Activated T-cell treated with anti-CD3 and anti-CD28 coated beads for 1 hour (primary cell): ENCODE data around the gene NFASC.

Source experiments
- DNase-seq: peaks from one replicate; pipeline ENCODE4 v3.0.0-alpha.2; 2020; ENCODE audit warnings: low read depth

NFASC gene

DNA sequence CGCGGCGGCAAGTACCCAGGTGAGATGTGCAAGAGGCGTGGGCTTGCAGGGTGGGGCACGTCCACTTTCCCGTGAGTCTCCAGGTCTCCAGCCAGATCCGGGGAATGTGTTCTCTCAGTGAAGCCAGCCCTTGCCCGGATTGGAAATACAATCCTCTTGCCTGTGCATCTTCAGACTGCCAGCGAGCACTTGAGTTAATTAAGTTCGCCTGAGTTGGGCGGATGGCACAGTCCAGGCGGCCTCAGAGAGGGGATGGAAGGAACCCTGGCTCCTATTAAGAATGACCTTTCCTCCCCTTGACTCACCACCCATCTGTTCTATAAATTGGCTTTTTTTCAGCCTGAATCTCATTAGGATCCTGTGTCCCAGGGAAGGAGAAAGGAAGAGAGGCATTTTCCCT, 139.0 kb downstream of the NFASC start:
- DNase-seq = no peak

GRCh38 chr1:205012391-205013140, 141.9 kb downstream of the NFASC start:
- no peak for DNase-seq

DNA sequence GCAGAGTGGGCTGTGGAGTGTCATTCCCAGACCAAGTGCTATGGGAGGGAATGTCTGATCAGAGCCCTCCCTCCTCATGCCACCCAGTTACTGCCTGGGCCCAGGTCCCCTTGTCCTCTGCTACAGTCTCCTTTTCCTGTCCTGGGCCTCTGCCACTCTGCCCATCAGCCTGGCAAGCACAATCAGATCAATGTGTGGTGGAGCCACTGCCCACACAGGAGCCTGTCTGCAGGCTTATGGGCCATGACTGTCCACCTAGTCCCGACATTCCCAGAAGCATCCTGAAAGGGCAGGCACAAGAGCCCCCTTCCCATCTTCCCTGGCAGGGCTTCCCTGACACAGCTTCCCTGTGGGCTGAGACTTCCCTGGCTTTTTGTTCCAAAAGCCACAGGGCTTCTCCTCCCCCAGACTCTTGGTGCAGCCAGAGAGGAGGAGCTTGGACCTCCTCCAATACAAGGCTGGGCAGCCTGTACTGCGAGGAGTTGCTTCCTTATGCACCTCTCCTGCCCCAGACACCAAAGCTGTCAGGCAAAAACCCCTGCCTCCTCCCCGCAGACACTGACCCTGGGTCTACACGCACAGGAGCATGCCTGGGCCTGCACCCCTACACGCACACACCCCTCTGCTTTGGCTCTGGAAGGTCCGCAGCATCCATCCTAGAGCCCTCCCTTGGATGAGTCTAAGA, 143.2 kb downstream of the NFASC start:
- no peak for DNase-seq

DNA sequence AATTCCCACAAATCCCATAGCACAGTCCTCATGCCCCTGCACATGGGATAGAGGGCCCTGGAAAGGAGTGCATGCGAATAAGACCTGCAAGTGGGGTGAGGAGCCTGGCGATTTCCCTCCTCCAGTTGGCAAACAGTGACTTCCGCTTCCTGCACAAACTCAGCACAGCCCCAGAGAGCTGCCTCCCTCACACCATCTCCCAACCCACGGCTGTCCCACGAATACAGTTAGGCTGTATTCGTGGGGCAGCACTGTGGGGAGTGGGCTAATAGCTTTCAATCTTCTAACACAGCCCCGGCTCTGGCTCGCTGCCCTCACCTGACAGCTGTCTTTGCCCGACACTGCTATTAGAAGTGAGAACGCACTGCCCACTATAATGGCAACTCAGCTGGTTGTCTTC, 144.1 kb downstream of the NFASC start:
- DNase-seq = no peak

GRCh38 chr1:205015241-205015640, 144.6 kb downstream of the NFASC start:
- no peak for DNase-seq

DNA sequence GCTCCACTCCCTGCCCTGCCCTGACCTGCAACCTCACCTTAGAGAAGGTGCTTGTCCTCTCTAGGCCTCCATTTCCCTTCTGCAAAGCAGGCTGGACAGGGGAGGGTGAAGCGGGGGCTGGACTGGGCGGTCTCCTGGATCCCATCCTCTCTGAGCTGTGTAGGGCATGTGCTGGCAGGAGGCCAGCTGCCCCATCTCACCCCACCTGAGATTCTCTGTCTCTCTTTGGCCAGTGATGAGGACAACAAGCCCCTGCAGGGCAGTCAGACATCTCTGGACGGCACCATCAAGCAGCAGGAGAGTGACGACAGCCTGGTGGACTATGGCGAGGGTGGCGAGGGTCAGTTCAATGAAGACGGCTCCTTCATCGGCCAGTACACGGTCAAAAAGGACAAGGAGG, 145.4 kb downstream of the NFASC start:
- DNase-seq = no peak

DNA sequence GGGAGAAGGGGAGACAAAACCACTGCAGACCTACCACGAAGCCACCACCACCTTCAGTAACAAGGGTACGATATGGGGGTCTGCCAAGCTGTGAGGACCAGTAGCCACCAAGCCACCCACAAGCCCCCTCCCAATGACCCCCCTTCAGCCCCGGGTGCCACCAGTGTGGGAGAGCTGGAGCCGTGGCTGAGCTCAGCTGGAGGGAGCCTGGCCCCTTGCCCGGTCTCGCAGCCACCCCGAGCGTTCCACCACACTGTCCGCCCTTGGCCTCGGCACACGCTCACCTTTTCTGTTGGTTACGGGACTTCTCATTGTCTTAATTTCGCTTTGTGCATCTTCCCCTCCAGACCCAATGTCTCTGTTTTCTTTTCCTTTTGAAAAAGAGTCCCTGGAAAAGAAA, 145.9 kb downstream of the NFASC start:
- no peak for DNase-seq

GRCh38 chr1:205017001-205017400, 146.3 kb downstream of the NFASC start:
- no peak for DNase-seq

GRCh38 chr1:205017766-205018165, 147.1 kb downstream of the NFASC start:
- DNase-seq = no peak

GRCh38 chr1:205018381-205018780, 147.7 kb downstream of the NFASC start:
- DNase-seq = no peak

- no peak for DNase-seq
Measured at GRCh38 chr1:205020466-205020865, 149.8 kb downstream of the NFASC start.

DNA sequence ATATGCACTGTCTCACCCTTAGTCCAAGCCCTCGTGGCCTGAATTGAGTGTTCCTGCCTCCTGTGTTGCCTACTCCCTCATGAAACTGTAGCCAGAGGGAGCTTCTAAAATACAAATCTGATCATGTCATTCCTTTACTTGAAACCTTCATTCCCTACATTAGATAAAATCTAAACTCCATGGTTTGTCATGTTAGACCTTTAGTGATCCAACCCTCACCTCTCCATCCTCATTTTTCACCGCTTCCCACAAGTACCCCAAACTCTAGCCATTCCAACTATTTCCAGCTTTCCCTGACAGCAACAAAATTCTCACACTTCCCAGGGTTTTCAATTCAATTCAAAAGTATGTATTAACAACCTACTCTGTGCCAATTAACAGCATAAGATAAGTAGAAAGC, 154.0 kb downstream of the NFASC start:
- DNase-seq = no peak

DNA sequence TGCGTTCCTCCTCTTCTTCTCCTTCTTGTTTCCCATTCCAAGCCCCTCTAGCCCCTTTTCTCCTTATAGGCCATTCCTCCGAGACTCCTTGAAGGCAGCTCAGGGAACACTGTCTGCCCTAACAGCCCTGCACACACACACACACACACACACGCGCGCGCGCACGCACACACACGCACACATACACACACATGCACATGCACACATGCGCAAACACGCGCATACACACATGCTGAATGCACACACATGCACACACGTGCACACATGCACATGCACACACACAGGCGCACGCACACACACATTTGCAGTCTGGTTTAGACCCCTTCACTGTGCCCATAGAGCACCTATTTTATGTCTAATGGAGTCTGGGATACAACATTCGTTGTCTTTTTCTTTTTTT, 154.6 kb downstream of the NFASC start:
- no peak for DNase-seq

GRCh38 chr1:205026181-205026580, 155.5 kb downstream of the NFASC start:
- no peak for DNase-seq

DNA sequence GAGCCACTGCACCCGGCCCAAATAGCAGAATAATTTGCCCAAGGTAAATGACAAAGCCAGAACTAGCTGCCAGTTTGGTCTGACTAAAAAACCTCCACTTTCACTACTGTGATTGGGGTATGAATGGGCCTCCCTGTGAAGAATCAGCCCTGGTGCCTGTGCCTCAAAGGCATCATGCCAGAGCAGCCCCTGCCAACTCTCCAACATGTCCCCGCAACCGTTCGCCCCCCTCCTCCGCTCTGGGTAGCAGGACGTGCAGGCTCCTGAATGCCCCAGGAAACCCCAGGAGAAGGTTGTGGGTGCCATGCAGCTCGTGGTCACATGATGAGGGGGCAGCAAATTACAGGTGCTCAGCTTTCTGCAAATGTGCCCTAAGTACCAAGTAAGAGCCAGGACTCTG, 157.7 kb downstream of the NFASC start:
- DNase-seq = no peak

- no peak for DNase-seq
Measured at GRCh38 chr1:205028924-205029323, 158.3 kb downstream of the NFASC start.

DNA sequence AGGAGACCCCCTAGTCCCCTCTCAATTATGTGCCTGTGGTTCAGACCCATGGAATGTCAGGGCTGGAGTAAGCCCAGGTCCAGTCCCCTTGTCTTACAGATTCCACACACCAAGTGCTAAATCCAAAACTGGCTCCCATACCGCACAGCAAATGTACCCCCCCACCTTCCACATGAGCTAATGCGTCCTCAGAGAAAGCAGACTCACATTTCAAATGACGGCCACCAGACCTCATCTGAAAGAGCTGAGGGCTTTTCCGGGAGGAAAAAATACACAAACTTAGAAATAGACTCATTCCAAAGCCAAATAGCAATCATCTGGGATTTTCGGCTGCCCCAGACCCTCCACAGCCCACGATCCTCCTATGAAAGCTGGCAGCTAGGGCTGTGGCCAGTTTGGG, 159.6 kb downstream of the NFASC start:
- DNase-seq = no peak

DNA sequence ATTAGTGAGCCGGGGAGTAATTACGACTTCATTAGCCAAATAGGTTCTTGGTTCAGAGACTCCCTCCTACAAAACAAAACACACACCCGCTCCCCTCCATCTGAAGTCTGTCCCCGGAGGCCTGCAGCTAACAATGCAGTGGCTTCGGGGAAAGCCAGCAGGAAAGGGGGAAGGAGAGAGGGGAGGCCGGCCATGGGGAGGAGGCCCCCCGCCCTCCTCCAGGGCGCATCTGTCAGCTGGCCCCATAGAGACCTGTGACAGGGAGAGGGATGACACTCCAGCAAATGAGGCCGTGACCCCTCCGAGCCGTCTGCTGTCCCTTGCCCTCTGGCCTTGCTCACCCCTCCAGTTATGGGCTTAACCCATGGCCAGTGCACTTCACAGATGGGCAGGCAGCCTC, 160.2 kb downstream of the NFASC start:
- DNase-seq = no peak

DNA sequence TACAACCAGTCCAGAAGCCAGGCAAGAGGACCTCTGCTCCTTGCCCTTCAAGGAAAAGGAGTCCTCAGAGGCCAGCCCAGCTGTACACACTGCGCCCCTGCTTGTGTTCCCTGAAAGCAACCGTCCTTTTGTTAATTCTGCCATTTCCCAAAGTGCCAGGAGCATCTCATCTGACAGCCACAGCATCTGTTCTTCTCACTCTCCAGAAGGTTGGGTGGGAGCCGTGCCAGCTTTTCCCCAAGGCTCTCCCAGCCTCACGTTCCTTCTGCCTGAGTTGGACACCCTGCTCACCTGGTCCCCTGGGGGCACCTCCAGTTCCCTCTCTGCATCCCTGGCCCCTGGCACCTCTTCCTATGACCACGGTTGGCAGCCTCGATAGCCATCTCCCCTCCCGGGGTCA, 161.8 kb downstream of the NFASC start:
- DNase-seq = no peak

DNA sequence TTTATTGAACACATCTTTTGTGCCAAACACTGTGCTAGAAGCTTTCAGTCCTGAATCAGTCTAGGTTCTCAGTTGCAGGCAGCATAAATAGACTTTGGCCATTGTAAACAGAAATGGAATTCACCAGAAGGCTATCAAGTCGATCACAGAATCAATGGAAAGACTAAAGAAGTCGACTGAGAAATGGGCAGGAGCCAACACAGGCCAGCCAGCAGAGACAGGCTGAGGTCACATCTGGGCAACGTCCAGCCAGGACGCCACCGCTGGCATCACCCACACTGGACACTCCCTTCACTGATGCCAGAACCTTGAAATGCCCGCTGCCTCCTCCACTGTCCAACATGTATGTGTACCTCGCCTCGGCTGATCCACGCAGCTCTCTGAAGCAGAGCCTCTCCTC, 166.9 kb downstream of the NFASC start:
- no peak for DNase-seq

DNA sequence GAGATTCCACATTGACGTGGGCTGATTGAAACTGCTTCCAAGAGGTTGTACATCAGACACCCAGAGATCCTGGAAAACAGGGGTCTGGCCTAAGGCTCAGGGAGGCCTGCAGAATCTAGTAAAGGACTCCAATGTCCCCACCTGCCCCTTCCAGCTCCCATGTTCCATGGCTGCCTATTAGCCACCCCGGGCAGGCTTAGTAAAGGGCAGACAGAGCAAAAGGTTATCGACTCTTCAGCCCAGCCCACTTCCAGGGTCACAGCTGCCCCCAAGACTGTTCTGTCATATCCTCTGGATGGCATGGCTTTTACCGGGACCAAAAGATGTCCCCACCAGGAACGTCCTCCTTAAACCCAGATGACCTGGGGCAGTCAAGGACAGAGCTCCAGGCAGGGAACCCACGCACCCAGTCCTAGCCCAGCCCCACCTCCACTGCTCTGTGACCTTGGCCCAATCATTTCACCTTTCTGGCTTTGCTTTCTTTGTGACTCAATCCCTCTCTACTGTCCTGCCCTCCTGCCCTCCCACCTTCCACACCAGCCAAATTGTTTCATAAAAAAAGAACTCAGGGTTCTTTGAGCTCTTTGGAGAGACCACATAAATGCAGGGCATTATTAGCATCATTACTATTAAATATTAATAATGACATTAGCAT, 167.6 kb downstream of the NFASC start:
- no peak for DNase-seq

- DNase-seq = no peak
Measured at GRCh38 chr1:205041001-205041715, 170.5 kb downstream of the NFASC start.
